HG03045 (cell line): Measurements from ENCODE around the gene ITPR2.

Experiments used
- ATAC-seq: cut with Tn5 transposase; IDR thresholded peaks from one replicate; pipeline ENCODE4 v1.9.1; 2021; ENCODE audit warnings: mild to moderate bottlenecking, moderate library complexity; ENCODE audit not compliant: unreplicated experiment

Gene ITPR2

GRCh38 chr12:26711072-26711471, 121.9 kb downstream of the ITPR2 start:
- ATAC-seq, result no peak

- ATAC-seq, result no peak
Measured at GRCh38 chr12:26705851-26706250, 127.1 kb downstream of the ITPR2 start.

- no peak for ATAC-seq
Measured at GRCh38 chr12:26704684-26705460, 128.1 kb downstream of the ITPR2 start.

- ATAC-seq, result no peak
Measured at GRCh38 chr12:26704214-26704613, 128.8 kb downstream of the ITPR2 start.

- no peak for ATAC-seq
Measured at GRCh38 chr12:26702741-26703140, 130.3 kb downstream of the ITPR2 start.

- no peak for ATAC-seq
Measured at GRCh38 chr12:26701604-26702215, 131.3 kb downstream of the ITPR2 start.

- no peak for ATAC-seq
Measured at GRCh38 chr12:26700430-26700829, 132.6 kb downstream of the ITPR2 start.

GRCh38 chr12:26699237-26699636, 133.8 kb downstream of the ITPR2 start:
- ATAC-seq, result no peak

- no peak for ATAC-seq
Measured at GRCh38 chr12:26698186-26698585, 134.8 kb downstream of the ITPR2 start.

GRCh38 chr12:26697217-26697616, 135.8 kb downstream of the ITPR2 start:
- ATAC-seq, result no peak

GRCh38 chr12:26696613-26697092, 136.3 kb downstream of the ITPR2 start:
- ATAC-seq, result no peak

GRCh38 chr12:26696048-26696612, 136.9 kb downstream of the ITPR2 start:
- no peak for ATAC-seq

- ATAC-seq, result no peak
Measured at GRCh38 chr12:26694402-26694801, 138.6 kb downstream of the ITPR2 start.

GRCh38 chr12:26692407-26692806, 140.6 kb downstream of the ITPR2 start:
- no peak for ATAC-seq

- no peak for ATAC-seq
Measured at GRCh38 chr12:26691234-26691970, 141.6 kb downstream of the ITPR2 start.

GRCh38 chr12:26690601-26691000, 142.4 kb downstream of the ITPR2 start:
- ATAC-seq, result no peak

GRCh38 chr12:26689281-26689841, 143.6 kb downstream of the ITPR2 start:
- ATAC-seq, result no peak

- no peak for ATAC-seq
Measured at GRCh38 chr12:26688344-26688904, 144.6 kb downstream of the ITPR2 start.

- no peak for ATAC-seq
Measured at GRCh38 chr12:26686408-26686807, 146.6 kb downstream of the ITPR2 start.

- no peak for ATAC-seq
Measured at GRCh38 chr12:26684101-26684500, 148.9 kb downstream of the ITPR2 start.

- no peak for ATAC-seq
Measured at GRCh38 chr12:26683443-26683842, 149.6 kb downstream of the ITPR2 start.
